ENCODE results near the gene ACTR2. TPM values are rescaled to one million over a fixed set of nuclear protein-coding genes. Genes with fewer than 3 reads are reported as not detected.

ACTR2 gene
- total RNA-seq, 4 donors from 2014 or later, result 90.3 to 126 (median 109) TPM

DNA sequence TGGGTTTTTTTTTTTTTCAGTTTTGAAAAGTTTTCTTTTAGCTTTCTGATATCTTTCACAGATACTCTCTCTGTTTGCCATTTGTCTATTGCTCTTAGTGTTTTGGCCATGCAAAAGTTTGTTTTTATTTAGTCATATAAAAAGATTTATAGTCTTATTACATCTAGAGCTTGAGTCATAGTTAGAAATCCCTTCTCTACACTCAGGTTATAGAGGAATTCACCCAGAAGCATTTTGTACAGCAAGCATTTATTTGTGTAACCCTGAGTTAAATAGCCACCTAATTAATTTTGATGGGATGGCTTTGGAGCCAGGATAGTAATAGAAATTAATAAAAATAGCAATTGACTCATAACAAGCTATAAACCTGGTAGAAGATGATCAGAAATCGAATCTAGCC lies 35.6 kb downstream of the ACTR2 start:
- Histone ChIP-seq H3K4me3 (no peak overlapping the region), H3K27me3 (no peaks in the 10 kb centered on the region), H3K9me3 (no peaks in the 10 kb centered on the region), H3K4me1 (peaks cover 0 to 10% (median 0%) of the 10 kb centered on the region in 3 donors), H3K27ac (no peak overlapping the region), H3K36me3 (peaks cover 0 to 75% of the 10 kb centered on the region in 2 donors)
- no peak for ATAC-seq
- TF ChIP-seq POLR2A (IDR thresholded peaks at IDR 0.05) (no peak), POLR2AphosphoS5 (IDR thresholded peaks at IDR 0.05) (no peak), EP300 (IDR thresholded peaks at IDR 0.05) (no peak)
- TF ChIP-seq, protein P1, sequence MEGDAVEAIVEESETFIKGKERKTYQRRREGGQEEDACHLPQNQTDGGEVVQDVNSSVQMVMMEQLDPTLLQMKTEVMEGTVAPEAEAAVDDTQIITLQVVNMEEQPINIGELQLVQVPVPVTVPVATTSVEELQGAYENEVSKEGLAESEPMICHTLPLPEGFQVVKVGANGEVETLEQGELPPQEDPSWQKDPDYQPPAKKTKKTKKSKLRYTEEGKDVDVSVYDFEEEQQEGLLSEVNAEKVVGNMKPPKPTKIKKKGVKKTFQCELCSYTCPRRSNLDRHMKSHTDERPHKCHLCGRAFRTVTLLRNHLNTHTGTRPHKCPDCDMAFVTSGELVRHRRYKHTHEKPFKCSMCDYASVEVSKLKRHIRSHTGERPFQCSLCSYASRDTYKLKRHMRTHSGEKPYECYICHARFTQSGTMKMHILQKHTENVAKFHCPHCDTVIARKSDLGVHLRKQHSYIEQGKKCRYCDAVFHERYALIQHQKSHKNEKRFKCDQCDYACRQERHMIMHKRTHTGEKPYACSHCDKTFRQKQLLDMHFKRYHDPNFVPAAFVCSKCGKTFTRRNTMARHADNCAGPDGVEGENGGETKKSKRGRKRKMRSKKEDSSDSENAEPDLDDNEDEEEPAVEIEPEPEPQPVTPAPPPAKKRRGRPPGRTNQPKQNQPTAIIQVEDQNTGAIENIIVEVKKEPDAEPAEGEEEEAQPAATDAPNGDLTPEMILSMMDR (IDR thresholded peaks at IDR 0.05), result no peak
- 92 to 100% methylated on average over 1 of the region's 1 CpG for WGBS, 2 donors (ENCODE audit: low coverage in 1 of 2)

DNA sequence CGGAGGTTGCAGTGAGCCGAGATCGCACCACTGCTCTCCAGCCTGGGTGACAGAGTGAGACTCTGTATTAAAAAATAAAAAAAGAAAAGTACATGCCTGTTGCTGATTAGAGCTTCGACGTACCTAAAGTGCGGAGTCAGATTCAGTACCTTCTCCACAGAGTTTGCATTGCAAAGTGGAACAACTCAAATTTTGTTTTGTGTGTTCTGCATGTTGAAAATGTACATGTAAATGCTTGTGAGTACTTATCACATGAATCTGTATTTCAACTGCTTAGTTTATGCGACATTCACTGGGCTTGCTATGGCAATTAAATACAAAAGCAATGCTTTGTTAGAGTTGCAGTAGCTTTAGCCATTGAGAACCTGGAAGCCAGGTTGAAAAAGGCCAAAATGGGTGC lies 36.4 kb downstream of the ACTR2 start:
- Histone ChIP-seq H3K4me1 (peaks cover 0 to 10% (median 0%) of the 10 kb centered on the region in 3 donors), H3K36me3 (peaks cover 0 to 75% of the 10 kb centered on the region in 2 donors), H3K4me3 (no peak overlapping the region), H3K27ac (no peak overlapping the region), H3K27me3 (no peaks in the 10 kb centered on the region), H3K9me3 (no peaks in the 10 kb centered on the region)
- no peak for ATAC-seq
- 88 to 96% methylated on average over 7 of the region's 7 CpGs for WGBS, 2 donors (ENCODE audit: low coverage in 1 of 2)
- TF ChIP-seq EP300 (IDR thresholded peaks at IDR 0.05) (no peak), POLR2AphosphoS5 (IDR thresholded peaks at IDR 0.05) (no peak), POLR2A (IDR thresholded peaks at IDR 0.05) (no peak)
- TF ChIP-seq, protein P1 (IDR thresholded peaks at IDR 0.05), result no peak

DNA sequence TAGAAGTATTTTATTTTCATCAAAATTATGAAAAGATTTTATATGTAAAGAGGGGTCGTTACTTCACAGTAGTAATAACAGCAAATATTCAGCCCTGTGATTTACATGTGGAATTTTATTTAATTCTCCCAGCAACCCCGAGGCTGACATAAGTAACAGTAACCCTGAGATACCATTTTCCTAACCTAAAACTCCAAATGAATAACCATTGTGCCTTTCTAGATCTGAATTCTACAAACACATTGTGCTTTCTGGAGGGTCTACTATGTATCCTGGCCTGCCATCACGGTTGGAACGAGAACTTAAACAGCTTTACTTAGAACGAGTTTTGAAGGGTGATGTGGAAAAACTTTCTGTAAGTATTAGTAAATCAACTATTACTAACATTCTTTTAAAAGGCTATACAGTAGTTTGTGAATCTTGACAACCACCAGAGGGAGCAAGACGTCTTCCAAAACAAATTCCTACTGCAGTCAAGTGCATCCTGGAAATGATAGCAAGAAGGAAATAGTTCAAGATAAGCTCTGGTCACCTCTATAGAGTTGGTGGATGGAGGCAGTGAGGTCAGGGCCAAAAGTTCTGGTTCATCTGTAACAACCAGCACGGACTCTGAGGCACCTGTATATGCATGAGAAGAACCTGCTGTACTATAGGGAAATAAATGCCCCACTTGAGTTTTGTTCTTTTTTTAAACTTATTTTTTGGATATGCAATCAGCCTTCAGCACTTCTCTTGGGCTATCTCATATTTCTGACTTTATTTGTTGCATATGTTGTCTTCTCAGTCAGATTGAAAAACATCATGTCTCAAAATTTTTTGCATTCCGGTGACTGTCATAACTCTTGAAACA lies 37.4 kb downstream of the ACTR2 start:
- TF ChIP-seq EP300 (IDR thresholded peaks at IDR 0.05) (no peak), POLR2A (IDR thresholded peaks at IDR 0.05) (no peak)
- TF ChIP-seq, protein P1 (IDR thresholded peaks at IDR 0.05), result peak; percentile 48 to 80 (median 72)
- peaks cover 0 to 10% (median 0%) of the 10 kb centered on the region in 3 donors for H3K4me1 ChIP-seq
- no peak overlapping the region for H3K4me3 ChIP-seq
- H3K27ac ChIP-seq, result no peak overlapping the region
- WGBS, 2 donors (ENCODE audit: low coverage in 1 of 2), result 30 to 42% methylated on average over 8 of the region's 8 CpGs
- H3K36me3 ChIP-seq, result peaks cover 0 to 71% of the 10 kb centered on the region in 2 donors
- no peaks in the 10 kb centered on the region for H3K9me3 ChIP-seq
- H3K27me3 ChIP-seq, result no peaks in the 10 kb centered on the region
- ATAC-seq, result peak; percentile 41

DNA sequence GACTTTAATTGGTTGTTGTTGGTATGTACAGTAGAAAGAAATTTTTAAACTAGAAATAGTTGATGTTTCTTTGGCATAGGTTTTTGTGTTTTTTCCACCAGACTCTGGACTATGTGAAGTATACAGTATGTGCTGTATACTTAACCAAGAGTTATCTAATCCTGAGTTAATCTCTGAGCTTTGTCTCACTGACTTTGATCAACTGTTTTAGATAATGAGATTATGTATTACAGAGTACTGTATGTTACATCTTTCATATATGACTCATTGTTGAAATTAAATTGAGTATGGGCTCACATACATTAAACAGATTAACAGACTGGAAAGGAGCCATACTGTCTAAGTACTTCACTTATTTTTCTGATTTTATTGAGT lies 38.0 kb downstream of the ACTR2 start:
- ATAC-seq, result no peak
- Histone ChIP-seq H3K36me3 (peaks cover 0 to 68% of the 10 kb centered on the region in 2 donors), H3K27ac (no peak overlapping the region), H3K4me3 (no peak overlapping the region), H3K27me3 (no peaks in the 10 kb centered on the region), H3K4me1 (peaks cover 0 to 10% (median 0%) of the 10 kb centered on the region in 3 donors), H3K9me3 (no peaks in the 10 kb centered on the region)
- TF ChIP-seq, protein P1 (IDR thresholded peaks at IDR 0.05), result no peak
- no peak for TF ChIP-seq POLR2A (IDR thresholded peaks at IDR 0.05)
- TF ChIP-seq POLR2AphosphoS5 (IDR thresholded peaks at IDR 0.05), result no peak
- TF ChIP-seq EP300 (IDR thresholded peaks at IDR 0.05), result no peak

DNA sequence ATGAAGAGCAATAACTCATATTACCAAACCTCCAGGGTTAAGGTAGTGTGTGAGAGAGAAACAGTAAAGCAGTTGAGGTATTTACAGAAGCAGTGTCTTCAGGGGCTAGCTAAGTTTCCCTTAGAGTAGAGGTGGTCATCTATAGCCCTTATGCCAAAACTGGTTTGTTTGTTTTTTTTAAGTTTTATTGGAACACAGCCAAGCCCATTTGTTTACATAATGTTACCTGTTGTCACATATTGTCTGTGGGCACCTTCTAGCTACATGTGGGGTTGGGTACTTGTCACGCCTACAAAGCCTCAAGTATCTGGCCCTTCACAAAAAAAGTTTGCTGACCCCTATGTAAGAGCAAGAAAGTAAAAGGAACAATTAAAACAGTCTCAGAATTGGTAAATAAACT lies 39.4 kb downstream of the ACTR2 start:
- Histone ChIP-seq H3K4me1 (peaks cover 0 to 10% (median 0%) of the 10 kb centered on the region in 3 donors), H3K36me3 (peaks cover 0 to 66% of the 10 kb centered on the region in 2 donors), H3K27ac (no peak overlapping the region), H3K27me3 (no peaks in the 10 kb centered on the region), H3K9me3 (no peaks in the 10 kb centered on the region), H3K4me3 (no peak overlapping the region)
- ATAC-seq, result no peak
- 88 to 90% methylated on average over 1 of the region's 1 CpG for WGBS, 2 donors (ENCODE audit: low coverage in 1 of 2)
- TF ChIP-seq POLR2AphosphoS5 (IDR thresholded peaks at IDR 0.05) (no peak), EP300 (IDR thresholded peaks at IDR 0.05) (no peak), POLR2A (IDR thresholded peaks at IDR 0.05) (no peak)
- TF ChIP-seq, protein P1 (IDR thresholded peaks at IDR 0.05), result no peak
